Ureter (tissue), 1 donor: Measurements from ENCODE around the gene TNFAIP6. TPM values are rescaled to one million over a fixed set of nuclear protein-coding genes. Genes with fewer than 3 reads are reported as not detected.

Source experiments
- DNase-seq: peaks from one replicate; pipeline ENCODE4 v3.0.0-alpha.2; 2020; ENCODE audit warnings: low spot score
- total RNA-seq: library from RNA; stranded (reverse); gene quantifications from one replicate; pipeline ENCODE4 v1.2.4, GENCODE V29; 2023
- donor health status: DM: yes; HTN: yes; CAD: no.

Gene TNFAIP6
- total RNA-seq, 1 donor from 2014 or later = 1.9 TPM

- DNase-seq = no peak
Measured at GRCh38 chr2:151359768-151360461, 2.5 kb downstream of the TNFAIP6 start.

- DNase-seq = no peak
Measured at GRCh38 chr2:151361674-151362370, 4.4 kb downstream of the TNFAIP6 start.

GRCh38 chr2:151363709-151364108, 6.3 kb downstream of the TNFAIP6 start:
- DNase-seq = no peak

- no peak for DNase-seq
Measured at GRCh38 chr2:151367571-151367970, 10.2 kb downstream of the TNFAIP6 start.

DNA sequence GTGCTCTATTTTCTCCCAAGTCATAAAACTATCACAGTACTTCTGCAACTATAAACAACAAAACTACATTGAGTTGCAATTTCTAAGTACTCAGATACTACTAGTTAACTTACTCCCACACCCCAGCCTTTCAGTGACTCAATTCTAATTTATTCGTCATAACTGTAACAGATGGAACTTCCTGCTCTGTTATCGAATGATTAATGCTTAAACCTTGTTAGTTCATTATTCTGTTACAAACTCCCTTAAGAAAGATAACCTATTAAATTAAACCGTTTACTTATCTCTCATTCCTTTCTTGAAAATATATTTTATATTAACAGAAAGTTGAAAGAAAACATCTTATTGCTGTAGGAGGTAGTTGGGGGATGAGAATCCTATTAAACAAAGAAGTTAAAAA, 17.0 kb downstream of the TNFAIP6 start:
- DNase-seq = no peak

DNA sequence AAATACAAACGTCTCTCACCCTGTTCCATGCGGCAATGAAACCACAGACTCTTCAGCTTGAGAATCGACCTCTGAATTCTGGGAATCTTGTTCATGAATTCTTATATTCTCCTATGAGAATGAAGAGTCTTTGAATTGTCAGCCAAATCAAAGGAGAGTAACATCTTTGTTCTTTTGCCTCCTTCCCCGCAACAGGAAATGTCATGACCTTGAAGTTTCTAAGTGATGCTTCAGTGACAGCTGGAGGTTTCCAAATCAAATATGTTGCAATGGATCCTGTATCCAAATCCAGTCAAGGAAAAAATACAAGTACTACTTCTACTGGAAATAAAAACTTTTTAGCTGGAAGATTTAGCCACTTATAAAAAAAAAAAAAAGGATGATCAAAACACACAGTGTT, 21.8 kb downstream of the TNFAIP6 start:
- DNase-seq = no peak

DNA sequence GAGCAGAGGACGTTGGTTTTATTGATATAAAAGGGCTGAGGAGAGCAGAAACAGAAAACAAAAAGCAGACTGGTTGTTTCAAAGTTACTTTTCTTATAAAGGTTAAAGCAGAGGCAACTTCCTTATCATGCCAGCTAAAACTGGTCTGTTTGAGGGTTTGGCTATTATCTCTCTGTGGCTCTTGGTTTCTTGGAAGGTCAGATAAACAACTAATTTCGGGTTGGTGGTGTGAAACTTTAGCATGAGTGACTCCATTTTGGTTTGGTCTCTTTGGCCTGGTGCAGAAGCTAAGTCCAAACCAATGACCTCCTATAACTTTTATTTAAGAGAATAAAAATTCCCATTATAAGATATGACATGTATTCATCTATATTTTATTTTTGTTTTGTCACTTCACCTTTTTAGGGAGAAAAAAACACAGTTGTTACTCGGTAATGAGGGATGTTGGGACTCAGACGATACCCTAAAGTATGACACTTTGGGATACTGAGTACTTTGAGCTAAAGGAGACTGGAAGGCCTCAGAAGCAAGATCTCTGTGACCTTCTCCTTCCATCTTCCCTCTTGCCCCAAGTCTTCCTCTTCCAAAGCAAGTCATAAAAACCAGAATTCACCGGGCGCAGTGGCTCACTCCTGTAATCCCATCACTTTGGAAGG, 23.3 kb downstream of the TNFAIP6 start:
- no peak for DNase-seq

DNA sequence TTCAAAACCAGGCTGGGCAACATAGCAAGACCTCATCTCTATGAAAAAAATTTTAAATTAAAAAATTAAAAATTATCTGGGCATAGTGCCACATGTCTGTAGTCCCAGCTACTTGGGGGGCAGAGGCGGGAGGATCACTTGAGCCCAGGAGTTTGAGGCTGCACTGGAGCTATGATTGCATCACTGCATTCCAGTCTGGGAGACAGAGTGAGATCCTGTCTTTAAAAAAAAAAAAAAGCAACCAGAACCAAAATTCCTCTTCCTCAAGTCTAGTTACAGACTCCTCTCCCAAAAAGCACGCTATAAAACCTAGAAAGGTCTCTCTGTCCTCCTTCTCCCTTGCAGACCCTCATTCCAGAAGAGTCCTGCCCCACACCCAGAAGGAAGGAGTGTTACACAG, 23.9 kb downstream of the TNFAIP6 start:
- DNase-seq = no peak

DNA sequence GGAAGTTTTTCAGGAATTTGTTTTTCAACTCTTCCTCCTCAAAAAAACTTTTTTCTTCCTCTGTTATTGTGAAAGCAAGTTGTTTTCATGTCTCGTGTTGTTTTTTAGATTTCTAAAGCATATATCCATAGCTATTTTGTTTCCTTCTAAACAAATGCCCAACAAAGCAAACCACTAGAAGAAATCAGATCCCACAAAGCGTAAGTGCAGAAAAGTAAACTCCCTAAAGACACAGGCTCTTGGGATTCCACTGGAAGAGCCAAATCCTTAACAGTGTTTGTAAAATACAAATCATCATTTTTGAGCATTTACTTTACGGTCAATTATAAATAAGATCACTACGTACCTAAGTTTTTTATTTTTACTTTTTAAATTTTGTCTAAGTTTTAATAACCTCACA, 30.6 kb downstream of the TNFAIP6 start:
- DNase-seq = no peak

- no peak for DNase-seq
Measured at GRCh38 chr2:151391436-151391835, 34.0 kb downstream of the TNFAIP6 start.

GRCh38 chr2:151394509-151394908, 37.1 kb downstream of the TNFAIP6 start:
- DNase-seq = no peak

DNA sequence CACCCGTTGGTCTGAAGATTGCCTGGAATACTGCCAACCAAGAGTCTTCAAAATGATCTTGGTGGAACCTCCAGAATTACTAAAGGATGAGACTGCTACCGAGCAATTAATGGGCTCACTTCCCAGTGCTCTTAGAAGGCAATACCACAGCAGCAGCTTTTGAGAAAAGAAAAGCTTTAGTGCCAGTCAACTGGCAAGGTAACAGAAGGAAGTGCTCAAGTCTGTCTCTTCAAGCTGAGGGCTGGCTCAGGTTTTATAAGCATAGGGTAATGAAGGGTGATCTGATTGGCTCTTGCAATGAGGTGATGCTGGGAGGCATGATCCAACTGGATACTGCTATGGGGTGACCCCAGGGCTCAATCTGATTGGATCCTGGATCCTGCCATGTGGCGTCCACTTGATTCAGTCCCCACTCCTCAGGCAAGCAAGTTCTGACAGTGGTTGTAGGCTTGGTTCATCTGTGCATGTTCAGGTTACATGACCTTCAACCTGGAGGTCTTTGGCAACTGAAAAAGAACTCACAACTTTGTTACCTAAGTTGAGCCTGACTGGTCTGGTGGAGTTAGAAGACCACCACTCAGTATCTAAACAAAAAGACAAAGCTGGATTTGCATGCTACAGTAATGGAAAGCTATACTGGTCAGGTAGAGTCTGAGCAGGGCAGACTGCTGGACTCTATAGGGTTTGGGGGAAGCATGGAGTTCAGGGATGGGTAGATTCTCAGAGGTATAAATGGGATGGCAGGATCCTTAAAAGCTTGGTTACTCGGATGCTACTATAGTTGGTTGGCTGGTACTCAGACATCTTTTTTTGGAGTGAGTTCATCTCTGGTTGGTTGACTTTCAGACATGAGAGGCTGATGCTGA, 38.4 kb downstream of the TNFAIP6 start:
- DNase-seq = no peak

- DNase-seq = no peak
Measured at GRCh38 chr2:151399981-151400380, 42.6 kb downstream of the TNFAIP6 start.

DNA sequence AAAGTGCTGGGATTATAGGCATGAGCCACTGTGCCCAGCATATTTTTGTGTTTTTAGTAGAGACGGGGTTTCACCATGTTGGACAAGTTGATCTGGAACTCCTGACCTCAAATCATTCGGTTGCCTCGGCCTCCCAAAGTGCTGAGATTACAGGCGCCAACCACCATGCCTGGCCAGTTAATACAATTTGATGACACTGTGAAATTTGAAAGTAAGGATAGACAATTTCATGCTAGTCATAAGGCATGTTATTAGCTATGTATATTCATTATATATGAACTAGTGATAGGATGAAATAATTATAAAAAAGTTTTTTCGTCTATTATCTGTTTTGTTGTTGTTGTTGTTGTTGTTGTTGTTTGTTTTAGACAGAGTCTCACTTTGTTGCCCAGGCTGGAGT, 43.8 kb downstream of the TNFAIP6 start:
- no peak for DNase-seq

- DNase-seq = no peak
Measured at GRCh38 chr2:151403914-151404313, 46.5 kb downstream of the TNFAIP6 start.

DNA sequence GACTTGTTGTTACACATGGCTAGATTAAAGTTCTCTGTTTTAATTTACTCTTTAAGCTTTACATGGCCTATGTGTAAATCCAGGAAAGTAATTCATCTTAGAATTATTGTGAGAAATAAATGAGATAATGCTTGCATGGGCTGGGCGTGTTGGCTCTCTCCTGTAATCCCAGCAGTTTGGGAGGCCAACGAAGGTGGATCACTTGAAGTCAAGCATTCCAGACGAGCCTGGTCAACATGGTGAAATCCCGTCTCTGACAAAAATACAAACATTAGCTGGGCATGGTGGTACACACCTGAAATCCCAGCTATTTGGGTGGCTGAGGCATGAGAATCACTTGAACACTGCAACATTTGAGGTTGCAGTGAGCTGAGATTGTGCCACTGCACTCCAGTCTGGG, 48.0 kb downstream of the TNFAIP6 start:
- no peak for DNase-seq

DNA sequence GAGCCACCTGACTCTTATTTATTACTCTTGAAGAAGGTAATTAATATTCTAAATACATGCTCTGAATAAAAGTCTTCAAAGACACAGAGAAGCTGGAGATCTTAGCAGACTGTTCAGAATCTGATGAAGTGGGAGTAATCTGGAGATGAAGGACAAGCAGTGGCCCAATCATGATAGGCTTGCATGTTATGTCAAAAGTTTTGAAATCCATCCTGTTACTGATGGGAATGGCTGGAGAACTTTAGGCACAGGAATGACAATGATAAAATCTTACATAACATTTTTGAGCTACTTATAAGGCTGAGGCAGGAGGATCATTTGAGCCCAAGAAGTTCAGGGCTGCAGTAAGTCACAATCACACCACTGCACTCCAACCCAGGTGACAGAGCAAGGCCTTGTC, 49.9 kb downstream of the TNFAIP6 start:
- no peak for DNase-seq

DNA sequence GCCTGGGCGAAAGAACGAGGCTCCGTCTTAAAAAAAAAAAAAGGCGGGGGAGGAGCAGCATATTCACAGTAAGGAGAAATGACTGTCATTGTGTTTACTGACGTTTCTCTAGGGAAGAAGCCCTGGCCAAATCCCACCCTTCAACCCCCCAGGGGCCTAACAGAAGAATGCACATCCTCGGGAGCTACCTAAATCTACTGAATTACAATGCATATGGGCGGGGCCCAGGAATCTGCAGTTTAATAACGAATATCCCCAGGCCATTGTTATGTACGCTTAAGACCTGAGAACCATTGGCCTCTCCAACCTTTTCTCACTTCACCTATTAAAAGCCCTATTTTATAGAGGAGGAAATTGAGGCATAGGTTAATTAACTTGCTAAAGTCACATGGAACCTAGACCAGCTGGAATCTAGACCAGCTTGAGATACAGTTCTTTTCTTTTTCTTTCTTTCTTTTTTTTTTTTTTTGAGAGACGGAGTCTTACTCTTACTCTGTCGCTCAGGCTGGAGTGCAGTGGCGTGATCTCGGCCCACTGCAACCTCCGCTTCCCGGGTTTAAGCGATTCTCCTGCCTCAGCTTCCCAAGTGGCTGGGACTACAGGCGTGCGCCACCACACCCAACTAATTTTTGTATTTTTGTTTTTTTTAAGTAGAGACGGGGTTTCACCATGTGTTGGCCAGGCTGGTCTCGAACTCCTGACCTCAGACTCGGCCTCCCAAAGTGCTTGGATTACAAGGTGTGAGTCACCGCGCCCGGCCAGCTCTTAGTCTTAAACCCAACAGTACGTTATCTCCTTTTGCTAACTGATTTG, 51.6 kb downstream of the TNFAIP6 start:
- DNase-seq = no peak

DNA sequence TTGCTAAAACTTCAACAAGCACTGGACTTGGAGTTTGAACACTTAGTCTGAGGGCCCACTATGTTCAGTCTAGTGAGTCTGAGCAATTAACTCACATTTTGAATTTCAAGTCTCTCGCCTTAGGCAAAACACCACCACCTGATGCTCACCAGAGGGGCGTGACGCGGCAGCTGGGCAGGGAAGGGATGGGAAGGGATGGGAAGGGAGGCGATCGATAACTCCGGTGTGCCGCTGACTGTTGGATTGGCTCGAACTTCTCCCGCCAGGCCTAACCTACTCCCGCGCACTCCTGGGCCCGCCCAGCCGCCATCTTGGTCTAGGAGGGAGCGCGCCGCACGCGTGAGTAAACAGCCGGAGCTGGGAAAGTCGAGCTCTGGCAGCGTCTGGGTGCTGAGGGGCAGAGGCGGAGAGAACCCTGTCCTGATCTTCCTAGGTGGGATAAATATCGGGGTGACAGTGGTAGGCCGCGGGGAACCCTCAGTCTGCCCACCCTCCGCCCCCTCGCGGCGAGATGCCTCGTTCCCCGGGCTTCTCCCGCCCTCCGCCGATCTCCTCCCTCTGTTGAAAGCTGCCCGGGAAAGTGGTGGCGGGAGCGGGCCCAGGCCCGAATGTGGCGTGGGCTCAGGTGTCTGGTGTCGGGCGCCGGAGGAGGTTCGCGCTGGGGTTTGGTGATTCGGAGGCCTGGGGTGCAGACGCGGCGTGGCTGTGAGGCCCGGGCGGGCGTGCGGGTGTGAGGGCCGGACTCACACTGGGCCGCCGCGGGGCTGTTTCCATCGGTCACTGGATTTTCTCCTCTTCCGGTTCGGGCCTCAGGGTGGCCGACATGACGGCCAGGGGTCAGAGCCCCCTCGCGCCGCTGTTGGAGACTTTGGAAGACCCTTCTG, 52.5 kb downstream of the TNFAIP6 start, which contains the start of gene RIF1:
Gene RIF1 (plus strand): TSS at position 302 of the 884 bp plus-strand sequence. CDS start 522 bp downstream, at position 824.
- DNase-seq = peak; percentile 87

DNA sequence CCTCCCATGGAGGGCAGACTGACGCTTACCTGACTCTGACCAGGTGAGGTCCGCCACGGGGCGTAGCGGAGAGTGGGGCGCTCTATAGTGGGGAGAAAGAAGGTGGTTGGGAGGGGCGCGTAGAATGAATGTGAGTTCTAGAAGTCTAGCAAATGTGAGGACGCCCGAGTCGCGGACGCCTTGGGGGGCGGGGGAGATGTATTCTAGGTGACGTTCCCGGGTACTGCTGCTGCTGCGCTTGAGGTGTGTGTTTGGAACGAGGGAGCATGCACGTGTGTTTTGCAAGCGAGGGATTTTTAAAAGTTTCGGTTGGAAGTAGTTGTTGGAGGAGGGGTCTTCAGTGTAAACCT, 53.1 kb downstream of the TNFAIP6 start:
- peak; percentile 45 for DNase-seq
